Adrenal gland (tissue), 5 donors: ENCODE results near the gene EIF4E.

ENCODE experiments used
- CTCF ChIP-seq, 6 experiments: fragments of 450-650 bp in 4 of 6; fragments of 200-600 bp in 2 of 6; sonication (generic) in 1 of 6; IDR thresholded peaks; 1 replicate in 5 of 6; 2 replicates in 1 of 6; pipeline versions ENCODE4 v1.5.1 to v1.8.0; 2016 to 2021; ENCODE audit warnings: antibody characterized with exemption in 6 of 6, mild to moderate bottlenecking in 2 of 6, moderate library complexity in 1 of 6
- POLR2A ChIP-seq, 2 donors: fragments of 450-650 bp; IDR thresholded peaks; one replicate each; pipeline ENCODE4 v1.6.1; 2017; ENCODE audit warnings: antibody characterized with exemption in 2 of 2, mild to moderate bottlenecking in 2 of 2, moderate library complexity in 1 of 2
- donor health status: DM: no; HTN: no; CAD: no.

GRCh38 chr4:98955229-98955628 lies 26.3 kb upstream of the EIF4E start:
- TF ChIP-seq CTCF (IDR thresholded peaks at IDR 0.05): no peak
- no peak for TF ChIP-seq POLR2A (IDR thresholded peaks at IDR 0.05)
